ENCODE results near the gene HDAC4. TPM values are rescaled to one million over a fixed set of nuclear protein-coding genes. Genes with fewer than 3 reads are reported as not detected.

The HDAC4 gene
- total and polyA plus RNA-seq, 2 of the 8 experiments (the other 6 are each of a cell fraction or from before 2014, with no cell fraction given) = 15.4 to 31.5 TPM

- 95% methylated on average over 8 of the region's 9 CpGs; no CpG with 5 or more reads in 1 of the 2 experiments for WGBS, 2 experiments (ENCODE audit: extremely low coverage in 1 of 2, insufficient coverage in 1 of 2, insufficient read length in 1 of 2, insufficient replicate concordance in 2 of 2, low coverage in 1 of 2, low lambda C conversion rate in 2 of 2, missing lambda C conversion rate in 1 of 2)
- no peak for FAIRE-seq
These were observed 285.2 kb downstream of the HDAC4 start for GRCh38 chr2:239115616-239116015.

More at GRCh38 chr2:239115616-239116015, 285.2 kb downstream of the HDAC4 start:
- H3K23ac ChIP-seq (ENCODE audit: insufficient read length) = no peak overlapping the region
- ChIA-PET POLR2A (ENCODE audit: partially characterized antibody) (interaction anchor here (0.6 to 0.9 kb wide), 2 partner anchors 50 to 266 kb away, joined by 3 to 4 read pairs; no protein-coding TSS in a partner anchor), CTCF (ENCODE audit: partially characterized antibody) (interaction anchor here (1.0 to 1.9 kb wide), 3 partner anchors 8 to 27 kb away, joined by 3 to 6 read pairs (median 4); no protein-coding TSS in a partner anchor)
- no peak overlapping the region for H3K4me2 ChIP-seq (ENCODE audit: insufficient read depth in 1 of 2, low read depth in 2 of 2, low read length in 2 of 2)
- H2AFZ ChIP-seq (ENCODE audit: low read length) = no peak overlapping the region
- no peak overlapping the region for H2BK5ac ChIP-seq (ENCODE audit: low read depth, low read length)
- H4K20me1 ChIP-seq (replicated peaks in 1 of 2; ENCODE audit: control insufficient read depth in 1 of 2, insufficient read depth in 2 of 2, low read length in 2 of 2) = peaks cover 0 to 2% of the 10 kb centered on the region in 2 experiments
- H2BK120ac ChIP-seq (replicated peaks; ENCODE audit: low read depth, low read length) = no peak overlapping the region
- H3K9me3 ChIP-seq (ENCODE audit: insufficient read depth in 2 of 2, low read depth in 1 of 2, low read length in 1 of 2) = no peaks in the 10 kb centered on the region
- H3K79me1 ChIP-seq (ENCODE audit: low read depth, low read length) = no peaks in the 10 kb centered on the region
- no peak overlapping the region; the same call in 1 of the 2 replicates for H4K8ac ChIP-seq (ENCODE audit: extremely low read depth, insufficient read depth, low read length)
- H2BK15ac ChIP-seq (ENCODE audit: low read length) = no peak overlapping the region
- H3K23me2 ChIP-seq (ENCODE audit: low read depth, low read length) = no peaks in the 10 kb centered on the region
- no peak overlapping the region for H3K9ac ChIP-seq (replicated peaks in 1 of 4; ENCODE audit: extremely low read depth in 1 of 4, low read depth in 3 of 4, low read length in 3 of 4)
- no peak overlapping the region for H4K5ac ChIP-seq (ENCODE audit: insufficient read length, low read depth, low read length)
- no peak overlapping the region for H2BK20ac ChIP-seq (ENCODE audit: low read length)
- no peak overlapping the region for H3K56ac ChIP-seq (replicated peaks; ENCODE audit: insufficient read length, low read depth, low read length)
- no peaks in the 10 kb centered on the region for H3K79me2 ChIP-seq (ENCODE audit: control insufficient read depth in 1 of 2, insufficient read depth in 2 of 2, low read length in 2 of 2)
- H3K4me1 ChIP-seq (replicated peaks in 1 of 4; ENCODE audit: control insufficient read depth in 3 of 4, insufficient read depth in 4 of 4, low read length in 3 of 4) = no peaks in the 10 kb centered on the region; a peak in 1 of 7 replicates
- no peak for DNase-seq (ENCODE audit: low read depth in 1 of 2, low spot score in 2 of 2)
- H3K36me3 ChIP-seq (ENCODE audit: control insufficient read depth in 2 of 4, insufficient read depth in 4 of 4, low read length in 3 of 4) = peaks cover 0 to 5% (median 1%) of the 10 kb centered on the region in 4 experiments; a peak in 4 of 8 replicates
- no peaks in the 10 kb centered on the region for H3K27me3 ChIP-seq (replicated peaks in 1 of 4; ENCODE audit: control insufficient read depth in 3 of 4, extremely low read depth in 1 of 4, insufficient read depth in 3 of 4, low read length in 3 of 4)
- H4K91ac ChIP-seq (replicated peaks; ENCODE audit: insufficient read length, low read length) = no peak overlapping the region
- H3K4ac ChIP-seq (replicated peaks; ENCODE audit: insufficient read length, low read depth, low read length) = no peak overlapping the region
- no peak overlapping the region for H2BK12ac ChIP-seq (ENCODE audit: low read depth, low read length)
- H3K14ac ChIP-seq (ENCODE audit: insufficient read length) = no peak overlapping the region
- no peak overlapping the region for H2AK5ac ChIP-seq (ENCODE audit: low read depth, low read length)
- no peak overlapping the region for H3K4me3 ChIP-seq (ENCODE audit: extremely low read depth in 1 of 4, insufficient read depth in 2 of 4, low read depth in 3 of 4, low read length in 4 of 4)
- TF ChIP-seq CHD2 (IDR thresholded peaks at IDR 0.05; ENCODE audit: low read length) (no peak), NANOG (IDR thresholded peaks at IDR 0.05; ENCODE audit: insufficient read depth, low read depth, low read length, poor library complexity, severe bottlenecking) (no peak), RBBP5 (IDR thresholded peaks at IDR 0.05; ENCODE audit: borderline replicate concordance, low read depth, low read length) (no peak), RFX5 (IDR thresholded peaks at IDR 0.05; ENCODE audit: borderline replicate concordance, low read depth, low read length) (no peak), POLR2A (IDR thresholded peaks at IDR 0.05; ENCODE audit: control extremely low read depth in 1 of 2, low read depth in 2 of 2, low read length in 2 of 2) (no peak), SRF (IDR thresholded peaks at IDR 0.05; ENCODE audit: low read depth, low read length) (no peak), TAF7 (optimal IDR thresholded peaks at IDR 0.05; ENCODE audit: borderline replicate concordance, low read depth, low read length) (no peak), CTCF (IDR thresholded peaks at IDR 0.05; ENCODE audit: control extremely low read depth in 1 of 3, insufficient read depth in 1 of 3, low read depth in 1 of 3, low read length in 3 of 3) (no peak), BCL11A (IDR thresholded peaks at IDR 0.05; ENCODE audit: low read depth in 2 of 2, low read length in 2 of 2) (no peak)
- TF ChIP-seq, protein P1, sequence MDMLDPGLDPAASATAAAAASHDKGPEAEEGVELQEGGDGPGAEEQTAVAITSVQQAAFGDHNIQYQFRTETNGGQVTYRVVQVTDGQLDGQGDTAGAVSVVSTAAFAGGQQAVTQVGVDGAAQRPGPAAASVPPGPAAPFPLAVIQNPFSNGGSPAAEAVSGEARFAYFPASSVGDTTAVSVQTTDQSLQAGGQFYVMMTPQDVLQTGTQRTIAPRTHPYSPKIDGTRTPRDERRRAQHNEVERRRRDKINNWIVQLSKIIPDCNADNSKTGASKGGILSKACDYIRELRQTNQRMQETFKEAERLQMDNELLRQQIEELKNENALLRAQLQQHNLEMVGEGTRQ (IDR thresholded peaks at IDR 0.05; ENCODE audit: low read length) = no peak
- H3K18ac ChIP-seq (ENCODE audit: extremely low read depth, low read length) = no peak overlapping the region
- no peak overlapping the region for H3K27ac ChIP-seq (ENCODE audit: low read depth, low read length)

Measured in H1 (cell line).